Activated CD8-positive, alpha-beta memory T cell treated with anti-CD3 and anti-CD28 coated beads for 36 hours (primary cell): Measurements from ENCODE around the gene CNIH2. TPM values are rescaled to one million over a fixed set of nuclear protein-coding genes. Genes with fewer than 3 reads are reported as not detected.

Source experiments
- CTCF ChIA-PET: fragments of 350-600 bp; sonication (Branson Sonifier 250); formaldehyde crosslinking; loops from one replicate; lab custom pipeline; 2021; ENCODE audit warnings: antibody characterized with exemption; lab: Charles Lee
- POLR2A ChIA-PET: fragments of 350-600 bp; sonication (Branson Sonifier 250); formaldehyde crosslinking; loops from one replicate; lab custom pipeline; 2021; ENCODE audit warnings: antibody characterized with exemption; lab: Charles Lee
- total RNA-seq, 2 experiments: library from RNA; stranded (reverse); gene quantifications; one replicate each; pipeline ENCODE4 v1.2.3, GENCODE V29; 2021

The CNIH2 gene
- total RNA-seq, 2 experiments from 2014 or later: 2.4 to 3.5 TPM

GRCh38 chr11:66283461-66284105 is 5.6 kb downstream of the CNIH2 start:
- CTCF ChIA-PET: interaction anchor here (1.0 to 3.2 kb wide), 8 partner anchors 12 to 61 kb away, joined by 4 to 24 read pairs (median 4); no protein-coding TSS in a partner anchor
- POLR2A ChIA-PET: no interaction called here

- ChIA-PET CTCF (interaction anchor here (0.5 to 2.6 kb wide), 6 partner anchors 14 to 62 kb away, joined by 3 to 16 read pairs (median 4); no protein-coding TSS in a partner anchor), POLR2A (no interaction called here)
Observed at GRCh38 chr11:66284526-66285078, 6.6 kb downstream of the CNIH2 start.

DNA sequence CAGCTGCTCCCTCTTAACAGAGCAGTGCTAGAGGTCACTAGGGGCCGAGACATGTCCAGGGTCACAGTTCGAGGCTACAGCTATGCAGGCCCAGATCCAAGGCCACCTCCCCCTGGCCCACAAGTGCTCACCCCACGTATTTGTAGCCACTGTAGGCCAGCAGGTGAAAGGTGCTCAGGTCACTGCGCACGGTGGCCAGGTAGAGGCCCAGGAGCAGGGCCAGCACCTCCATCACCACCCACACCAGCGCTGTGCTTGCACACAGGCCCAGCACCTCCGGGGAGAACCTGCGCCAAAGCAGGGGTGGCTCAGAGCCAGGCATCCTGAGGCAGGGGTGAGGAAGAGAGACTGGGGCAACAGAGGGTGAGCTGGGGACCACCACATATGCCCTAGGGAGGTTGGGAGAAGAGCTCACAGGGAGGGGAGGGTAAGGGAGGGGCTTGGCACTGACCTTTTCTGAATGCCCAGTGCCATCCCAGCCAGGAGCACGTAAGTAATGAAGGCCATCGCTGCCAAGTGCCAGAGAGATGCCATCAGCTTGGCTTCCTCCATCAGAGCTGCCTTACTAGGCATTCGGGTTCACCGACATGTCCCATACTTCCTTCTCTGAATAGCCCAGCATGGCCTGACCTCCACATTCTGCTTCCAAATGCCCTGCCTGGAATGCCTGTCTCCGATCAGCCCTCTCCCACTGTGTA is 7.4 kb downstream of the CNIH2 start:
- POLR2A ChIA-PET: interaction anchor here (0.6 kb wide), 1 partner anchor 1641 kb away, joined by 6 read pairs; no protein-coding TSS in a partner anchor

DNA sequence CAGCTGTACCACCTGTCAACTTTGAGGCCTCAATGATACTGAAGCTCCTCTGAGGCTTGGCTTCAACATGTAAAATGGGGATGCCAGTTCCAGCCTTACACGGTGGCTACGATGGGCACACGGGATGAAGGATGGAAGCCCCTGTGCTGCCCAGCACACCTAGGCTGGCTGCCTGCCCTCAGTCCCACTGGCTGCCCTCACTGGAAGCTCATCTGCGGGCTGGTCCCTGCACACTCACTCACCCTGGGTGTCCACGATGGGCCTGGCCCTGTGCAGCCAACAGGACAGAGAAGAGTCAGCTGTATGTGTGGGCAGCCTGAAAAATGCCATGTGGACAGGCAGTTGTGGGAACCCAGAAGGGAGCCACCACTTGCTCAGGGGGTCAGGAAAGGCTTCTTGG is 8.7 kb downstream of the CNIH2 start:
- POLR2A ChIA-PET: no interaction called here

More for the DNA sequence above, 7.4 kb downstream of the CNIH2 start:
- CTCF ChIA-PET: interaction anchor here (0.8 to 1.8 kb wide), 7 partner anchors 15 to 63 kb away, joined by 3 to 6 read pairs (median 4); no protein-coding TSS in a partner anchor

DNA sequence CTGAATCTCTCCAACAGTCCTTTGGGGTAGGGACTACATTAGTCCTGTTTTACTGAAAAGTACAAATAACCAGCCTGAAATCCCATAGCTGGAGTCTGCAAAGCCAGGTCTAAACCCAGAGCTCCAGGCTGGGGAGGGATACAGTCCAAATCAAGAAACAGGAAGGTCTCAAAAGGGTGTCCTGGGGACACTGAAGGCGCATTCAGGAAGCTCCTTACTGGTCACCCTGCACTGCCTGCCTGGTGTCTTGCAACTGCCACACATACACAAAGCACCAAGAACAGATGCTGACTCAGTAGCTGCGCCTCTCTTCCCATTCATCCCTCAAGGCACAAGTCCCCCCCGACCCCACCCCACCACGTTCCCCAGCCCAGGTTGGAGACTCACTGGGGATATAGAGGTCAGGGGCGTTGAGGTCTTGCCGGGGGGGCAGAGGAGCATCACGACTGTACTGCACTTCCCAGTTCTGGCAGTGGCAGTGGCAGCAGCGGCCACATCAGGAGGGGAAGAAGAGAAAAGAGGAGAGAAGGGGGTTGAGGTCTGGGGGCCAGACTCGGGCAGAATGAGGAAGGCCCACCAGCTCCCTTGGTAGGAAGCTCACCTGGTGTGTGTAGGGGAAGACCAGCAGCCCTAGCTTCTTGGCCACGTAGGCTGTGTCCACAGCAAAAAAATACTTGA is 9.4 kb downstream of the CNIH2 start:
- ChIA-PET CTCF (interaction anchor here (1.0 to 2.7 kb wide), 3 partner anchors 25 to 65 kb away, joined by 3 to 16 read pairs (median 7); no protein-coding TSS in a partner anchor), POLR2A (interaction anchor here (0.6 kb wide), 1 partner anchor 65 kb away, joined by 8 read pairs; no protein-coding TSS in a partner anchor)

More for the DNA sequence above, 8.7 kb downstream of the CNIH2 start:
- CTCF ChIA-PET: interaction anchor here (0.8 to 1.3 kb wide), 3 partner anchors 11 to 64 kb away, joined by 3 to 6 read pairs (median 3); no protein-coding TSS in a partner anchor

DNA sequence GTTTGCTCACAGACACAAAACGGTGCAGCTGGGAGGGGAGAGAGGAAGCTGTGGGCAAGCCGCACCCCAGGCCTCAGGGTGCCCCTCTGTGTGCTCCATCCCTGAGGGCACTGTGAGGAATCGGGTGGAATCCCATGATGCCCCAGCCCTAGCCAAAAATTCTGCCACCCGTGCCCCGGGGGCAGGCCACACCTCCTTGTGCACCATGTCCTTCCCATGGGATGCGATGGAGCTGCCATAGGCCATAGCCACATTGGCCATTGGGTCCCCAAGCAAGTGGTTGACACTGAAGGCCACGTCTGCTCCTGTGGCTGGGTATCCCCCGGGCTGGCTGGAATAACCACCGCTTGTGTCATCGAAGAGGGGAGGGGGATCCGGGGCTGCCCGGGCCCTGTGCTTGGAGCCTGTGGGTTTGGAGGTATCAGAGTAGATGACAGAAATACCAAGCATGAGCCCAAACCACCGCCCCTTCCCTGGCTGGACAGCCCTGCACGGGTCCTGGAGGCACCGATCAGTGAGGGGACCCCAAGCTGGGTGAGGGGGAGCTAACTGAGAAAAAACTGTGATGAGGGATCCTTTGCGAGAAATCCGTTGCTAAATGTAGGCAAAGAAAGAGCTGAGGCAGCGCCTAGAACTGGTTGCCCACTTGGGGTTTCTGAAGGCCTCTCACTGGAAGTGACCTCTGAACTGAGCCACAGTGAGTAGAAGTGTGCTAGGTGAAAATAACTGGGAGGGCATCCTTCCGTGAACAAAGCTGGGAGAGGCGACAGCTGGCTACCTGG is 10.1 kb downstream of the CNIH2 start:
- ChIA-PET CTCF (interaction anchor here (0.5 to 2.7 kb wide), 9 partner anchors 17 to 390 kb away, joined by 3 to 16 read pairs (median 4); partner anchors contain the start of genes RAB1B and RBM4B), POLR2A (interaction anchor here (0.5 to 2.6 kb wide), 6 partner anchors 8 to 142 kb away, joined by 3 to 9 read pairs (median 6); partner anchors contain the start of gene CD248)

GRCh38 chr11:66288671-66289547 is 10.9 kb downstream of the CNIH2 start, which contains the start of gene YIF1A:
Gene YIF1A, minus strand, starts transcription at chr11:66289143. Its CDS starts 158 bp downstream, at chr11:66288985.
- ChIA-PET CTCF (interaction anchor here (0.5 to 2.7 kb wide), 9 partner anchors 8 to 389 kb away, joined by 3 to 16 read pairs (median 4); partner anchors contain the start of genes BRMS1, RAB1B and RBM4B), POLR2A (interaction anchor here (0.6 to 2.6 kb wide), 11 partner anchors 9 to 1362 kb away, joined by 3 to 9 read pairs (median 3); partner anchors contain the start of genes CD248, CST6 and RIN1)

- ChIA-PET CTCF (interaction anchor here (0.8 to 2.7 kb wide), 6 partner anchors 8 to 388 kb away, joined by 3 to 16 read pairs (median 6); partner anchors contain the start of genes BRMS1 and RBM4B), POLR2A (interaction anchor here (0.6 to 2.6 kb wide), 10 partner anchors 10 to 1363 kb away, joined by 3 to 9 read pairs (median 4); partner anchors contain the start of genes CD248, CST6 and RIN1)
Observed at GRCh38 chr11:66289548-66290329, 11.8 kb downstream of the CNIH2 start.

DNA sequence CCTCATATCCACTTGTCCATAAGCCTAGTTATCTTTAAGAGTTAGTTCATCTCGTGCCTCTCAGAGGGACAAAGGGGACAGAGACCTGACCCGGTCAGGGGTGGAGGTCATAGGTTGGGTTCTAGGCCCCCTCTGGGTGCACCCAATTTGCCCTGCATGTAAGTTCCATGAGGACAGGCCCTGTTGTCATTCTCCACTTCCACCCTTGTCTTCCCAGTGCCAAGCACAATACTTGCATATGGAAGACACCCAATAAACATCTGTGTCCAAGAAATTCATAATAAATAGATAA is 12.3 kb downstream of the CNIH2 start:
- ChIA-PET CTCF (interaction anchor here (0.6 to 2.6 kb wide), 2 partner anchors 301 to 388 kb away, joined by 4 to 6 read pairs; partner anchors contain the start of gene RBM4B), POLR2A (interaction anchor here (2.6 kb wide), 1 partner anchor 27 kb away, joined by 9 read pairs; the partner anchor contains the start of gene CD248)

DNA sequence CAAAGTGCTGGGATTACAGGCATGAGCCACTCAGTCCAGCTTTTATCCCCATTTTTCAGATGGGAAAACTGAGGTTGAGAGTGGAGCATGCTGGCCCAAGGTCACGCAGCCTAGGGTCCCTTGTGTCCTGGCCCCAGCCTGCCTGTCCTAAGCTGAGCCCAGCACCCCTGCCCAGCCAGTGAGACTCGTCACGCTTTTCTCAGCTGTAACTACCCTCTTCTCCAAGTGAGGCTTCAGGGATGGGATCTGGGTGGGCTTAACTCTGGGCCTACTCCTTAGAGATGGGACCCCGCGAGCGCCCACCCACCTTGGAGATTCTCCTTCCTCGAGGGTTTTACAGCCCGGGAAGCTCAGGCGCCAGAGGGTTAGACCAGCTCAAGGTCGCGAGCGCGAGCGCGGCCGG is 13.3 kb downstream of the CNIH2 start:
- ChIA-PET CTCF (interaction anchor here (0.9 to 1.5 kb wide), 4 partner anchors 9 to 69 kb away, joined by 3 to 5 read pairs (median 4); no protein-coding TSS in a partner anchor), POLR2A (interaction anchor here (0.6 kb wide), 1 partner anchor 12 kb away, joined by 6 read pairs; no protein-coding TSS in a partner anchor)

DNA sequence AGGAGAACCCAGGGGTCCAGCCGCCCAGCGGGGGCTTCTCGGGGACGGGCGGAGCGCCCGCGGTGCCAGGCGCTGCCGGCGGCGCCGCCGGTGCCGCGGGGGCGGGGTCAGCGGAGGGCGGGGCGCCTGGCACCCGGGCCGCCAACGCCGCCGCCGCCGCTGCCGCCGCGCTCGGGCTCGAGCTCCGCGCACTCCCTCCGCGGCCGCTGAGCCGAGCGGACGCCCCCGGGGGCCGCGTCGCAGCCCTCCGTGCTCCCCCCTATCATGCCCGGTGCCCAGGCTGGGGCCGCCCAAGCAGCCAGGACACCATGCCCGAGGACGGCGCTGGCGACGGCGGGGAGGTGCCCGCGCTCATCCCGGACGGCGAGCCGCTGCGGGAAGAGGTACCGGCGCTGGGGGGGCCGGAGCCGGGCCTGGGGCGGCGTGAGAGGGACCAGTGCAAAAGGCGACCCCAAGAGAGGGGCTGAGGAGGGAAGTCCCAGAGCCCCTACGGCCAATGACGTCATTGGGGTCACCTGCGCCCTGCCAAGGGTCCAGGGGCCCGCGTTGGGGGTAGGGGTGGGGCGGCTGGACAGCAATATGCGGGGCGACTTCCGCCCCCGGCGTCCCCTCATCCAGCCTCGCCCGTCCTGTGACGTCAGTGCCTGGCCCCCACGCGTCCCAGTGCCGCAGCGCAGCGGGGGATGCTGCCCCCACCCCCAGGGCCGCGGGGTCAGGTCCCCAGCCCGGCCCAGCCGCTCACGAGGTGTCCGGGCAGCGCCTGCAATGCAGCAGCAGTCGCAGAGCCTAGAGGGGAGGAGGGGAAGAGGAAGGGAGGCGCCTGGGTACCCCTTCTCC is 13.9 kb downstream of the CNIH2 start, which contains the start of gene TMEM151A:
TSS of gene TMEM151A (plus strand) at position 189 of the 837 bp plus-strand sequence. CDS start at position 309, 120 bp downstream.
- CTCF ChIA-PET: interaction anchor here (0.9 to 1.5 kb wide), 4 partner anchors 9 to 70 kb away, joined by 3 to 5 read pairs (median 4); no protein-coding TSS in a partner anchor
- POLR2A ChIA-PET: no interaction called here

DNA sequence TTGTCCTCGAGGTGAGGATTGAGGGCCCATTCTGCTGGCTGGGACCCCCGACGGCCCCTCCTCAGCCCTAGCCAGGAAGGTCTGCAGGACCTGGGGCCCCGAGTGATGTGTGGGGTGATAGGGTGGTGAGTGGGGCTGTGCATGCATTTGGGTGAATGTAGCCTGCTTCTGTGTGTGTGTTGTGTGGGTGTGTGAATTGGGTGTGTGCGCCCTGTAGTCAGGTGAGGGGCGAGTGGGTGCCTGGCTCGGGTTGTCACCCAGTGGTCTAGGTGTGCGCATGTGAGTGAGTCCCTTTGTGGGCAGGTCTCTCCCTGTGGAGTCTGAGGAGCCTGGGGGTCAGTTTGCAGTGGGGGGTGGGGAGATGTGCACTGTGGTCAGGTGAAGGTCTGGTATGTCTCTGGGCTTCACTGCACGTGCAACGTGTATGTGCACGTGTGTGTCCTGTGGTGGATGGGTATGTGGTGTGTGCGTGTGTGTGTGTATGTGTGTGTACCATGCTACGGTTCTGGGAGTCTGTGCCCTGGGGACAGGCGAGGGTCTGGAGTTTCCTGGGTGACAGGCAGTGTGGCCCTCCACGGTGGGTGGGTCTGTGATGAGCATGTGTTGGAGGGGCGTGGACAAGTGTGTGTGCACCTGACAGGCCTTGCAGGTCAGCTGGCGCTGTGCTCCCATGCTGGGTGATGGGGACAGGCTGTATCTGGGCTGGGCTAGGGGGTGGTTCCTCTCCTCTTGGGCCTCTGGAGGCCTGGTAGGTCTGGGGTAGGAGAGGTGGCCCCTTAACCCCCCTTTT is 14.8 kb downstream of the CNIH2 start:
- POLR2A ChIA-PET: no interaction called here
- CTCF ChIA-PET: no interaction called here

GRCh38 chr11:66293352-66293751 is 15.4 kb downstream of the CNIH2 start:
- CTCF ChIA-PET: no interaction called here
- POLR2A ChIA-PET: no interaction called here
